ENCODE measurements around the gene COL6A1.

- no peak for TF ChIP-seq CTCF (IDR thresholded peaks at IDR 0.05)
- no peak for TF ChIP-seq POLR2A (IDR thresholded peaks at IDR 0.05)
Measured at GRCh38 chr21:46050668-46051378, 69.3 kb downstream of the COL6A1 start.
